Naive thymus-derived CD4-positive, alpha-beta T cell (primary cell): ENCODE data around the gene PGBD2. TPM values are rescaled to one million over a fixed set of nuclear protein-coding genes. Genes with fewer than 3 reads are reported as not detected.
A peak's percentile ranks its signal among the peaks of the same experiment; 100 is the strongest.
"Not testable (repeated sequence)": the region's sequence is repeated elsewhere in the genome, so short reads cannot be mapped to it uniquely, and the experiment has no call there.

Source experiments
- ATAC-seq: fragments of 150-1000 bp; cut with Tn5 transposase; 2 replicates; pipeline ENCODE4 v1.10.0; 2021; ENCODE audit warnings: mild to moderate bottlenecking, moderate library complexity
- CTCF ChIA-PET: fragments of 350-600 bp; sonication (Branson Sonifier 250); formaldehyde crosslinking; loops from one replicate; lab custom pipeline; 2021; ENCODE audit warnings: antibody characterized with exemption; lab: Charles Lee
- POLR2A ChIA-PET: fragments of 350-600 bp; sonication (Branson Sonifier 250); formaldehyde crosslinking; loops from one replicate; lab custom pipeline; 2021; ENCODE audit warnings: antibody characterized with exemption, inconsistent platforms; lab: Charles Lee
- DNase-seq, 9 donors: peaks; one replicate each; pipeline versions ENCODE4 v3.0.0 to v3.0.0-alpha.2; 2020 to 2022; ENCODE audit warnings: mixed read lengths in 1 of 9
- H3K27ac ChIP-seq: one replicate; pipeline ENCODE4 v1.7.0; 2013; ENCODE audit warnings: mild to moderate bottlenecking, low read depth, low read length, moderate library complexity
- H3K27me3 ChIP-seq, 2 donors: one replicate each; pipeline ENCODE4 v1.7.0; 2013; ENCODE audit warnings: low read length in 2 of 2, mild to moderate bottlenecking in 2 of 2, moderate library complexity in 2 of 2; ENCODE audit not compliant: control insufficient read depth in 2 of 2, insufficient read depth in 2 of 2
- H3K36me3 ChIP-seq, 3 experiments: 1 replicate in 2 of 3; 2 replicates in 1 of 3; pipeline ENCODE4 v1.7.0; 2013; ENCODE audit warnings: low read length in 3 of 3, mild to moderate bottlenecking in 3 of 3, moderate library complexity in 1 of 3; ENCODE audit not compliant: insufficient read depth in 3 of 3, control insufficient read depth in 2 of 3
- H3K4me1 ChIP-seq, 2 donors: one replicate each; pipeline ENCODE4 v1.7.0; 2013; ENCODE audit warnings: low read length in 2 of 2, mild to moderate bottlenecking in 2 of 2, moderate library complexity in 1 of 2; ENCODE audit not compliant: control insufficient read depth in 2 of 2, insufficient read depth in 2 of 2
- H3K4me3 ChIP-seq: 2 replicates; pipeline ENCODE4 v1.7.0; 2013; ENCODE audit warnings: mild to moderate bottlenecking, low read length
- H3K9me3 ChIP-seq, 3 experiments: 1 replicate in 2 of 3; 2 replicates in 1 of 3; pipeline ENCODE4 v1.7.0; 2013; ENCODE audit warnings: low read length in 3 of 3; ENCODE audit not compliant: control insufficient read depth in 2 of 3
- H3K27ac Mint-ChIP-seq, 9 donors: one replicate each; pipeline ENCODE4 v1.8.0; 2020 to 2022; ENCODE audit warnings: mixed read lengths in 9 of 9, mild to moderate bottlenecking in 8 of 9, moderate library complexity in 5 of 9, inconsistent platforms in 2 of 9
- H3K27me3 Mint-ChIP-seq, 5 donors: one replicate each; pipeline ENCODE4 v1.8.0; 2021 to 2022; ENCODE audit warnings: mixed read lengths in 5 of 5, mild to moderate bottlenecking in 1 of 5
- H3K36me3 Mint-ChIP-seq, 5 donors: one replicate each; pipeline ENCODE4 v1.8.0; 2020 to 2022; ENCODE audit warnings: mixed read lengths in 5 of 5, mild to moderate bottlenecking in 3 of 5, inconsistent platforms in 1 of 5
- H3K4me1 Mint-ChIP-seq, 7 donors: one replicate each; pipeline ENCODE4 v1.8.0; 2020 to 2022; ENCODE audit warnings: mixed read lengths in 7 of 7, mild to moderate bottlenecking in 3 of 7, inconsistent platforms in 1 of 7
- H3K4me3 Mint-ChIP-seq, 10 donors: one replicate each; pipeline ENCODE4 v1.8.0; 2020 to 2022; ENCODE audit warnings: mild to moderate bottlenecking in 10 of 10, mixed read lengths in 10 of 10, moderate library complexity in 6 of 10, inconsistent platforms in 2 of 10
- H3K9me3 Mint-ChIP-seq, 11 donors: one replicate each; pipeline ENCODE4 v1.8.0; 2020 to 2022; ENCODE audit warnings: mixed read lengths in 11 of 11, mild to moderate bottlenecking in 4 of 11, inconsistent platforms in 1 of 11, moderate library complexity in 1 of 11
- intact Hi-C, 2 donors: fragments of 100-400 bp; cut with micrococcal nuclease; formaldehyde crosslinking; loops; one replicate each; pipeline ENCODE4 v1.15.1; 2023
- polyA plus RNA-seq, 2 donors: library from polyadenylated mRNA; unstranded; fragments of 300-500 nt; fragmentation: Illumina TruSeq; gene quantifications; one replicate each; pipeline ENCODE4 v1.2.3, GENCODE V29; 2021
- total RNA-seq, 6 experiments: library from RNA in 5 of 6; stranded (reverse) in 5 of 6; gene quantifications; 1 replicate in 5 of 6; 2 replicates in 1 of 6; pipeline ENCODE4 v1.2.3 and lab custom pipeline; 2021 to 2026

The PGBD2 gene
- total and polyA plus RNA-seq, 7 experiments from 2014 or later = 2.9 to 19.0 (median 7.6) TPM

- H3K36me3 Mint-ChIP-seq, H3K4me3 Mint-ChIP-seq, H3K4me3 ChIP-seq, POLR2A ChIA-PET, intact Hi-C loops, H3K4me1 Mint-ChIP-seq, ATAC-seq, H3K27me3 ChIP-seq, H3K27ac ChIP-seq, H3K36me3 ChIP-seq, H3K27me3 Mint-ChIP-seq, CTCF ChIA-PET, H3K9me3 Mint-ChIP-seq, H3K4me1 ChIP-seq, H3K9me3 ChIP-seq, H3K27ac Mint-ChIP-seq: not testable (repeated sequence)
- peak in 2 of 9 donors; percentile 6 to 52 for DNase-seq
Observed at GRCh38 chr1:248945000-248945423, 39.0 kb downstream of the PGBD2 start.

GRCh38 chr1:248945453-248945852 is 39.4 kb downstream of the PGBD2 start:
- H3K36me3 Mint-ChIP-seq, intact Hi-C loops, H3K27me3 Mint-ChIP-seq, H3K4me1 Mint-ChIP-seq, H3K27ac Mint-ChIP-seq, H3K9me3 Mint-ChIP-seq, H3K4me3 Mint-ChIP-seq, H3K27ac ChIP-seq, CTCF ChIA-PET, H3K27me3 ChIP-seq, H3K4me1 ChIP-seq, H3K9me3 ChIP-seq, H3K4me3 ChIP-seq, ATAC-seq, POLR2A ChIA-PET, H3K36me3 ChIP-seq: not testable (repeated sequence)
- peak in 1 of 9 donors; percentile 30 for DNase-seq

GRCh38 chr1:248945856-248946416 is 39.9 kb downstream of the PGBD2 start:
- H3K27ac Mint-ChIP-seq, H3K27me3 ChIP-seq, H3K36me3 Mint-ChIP-seq, POLR2A ChIA-PET, H3K4me3 Mint-ChIP-seq, H3K4me1 Mint-ChIP-seq, DNase-seq, H3K27ac ChIP-seq, H3K9me3 ChIP-seq, ATAC-seq, H3K36me3 ChIP-seq, H3K4me3 ChIP-seq, H3K27me3 Mint-ChIP-seq, H3K9me3 Mint-ChIP-seq, intact Hi-C loops, CTCF ChIA-PET, H3K4me1 ChIP-seq: not testable (repeated sequence)

Other genes starting within 250 kb of the PGBD2 start
- gene OR14I1, start 203.5 kb upstream of the PGBD2 start, total RNA-seq = not detected
- not detected for gene OR14I1, start 203.5 kb upstream of the PGBD2 start, polyA plus RNA-seq
- gene LYPD8, start 150.5 kb upstream of the PGBD2 start, total RNA-seq = not detected
- gene LYPD8, start 150.5 kb upstream of the PGBD2 start, polyA plus RNA-seq = not detected
- gene SH3BP5L, start 80.3 kb upstream of the PGBD2 start, total RNA-seq = 10 to 100 TPM; 22.5 to 51.1 (median 33.3) TPM
- 1 to 10 TPM; 4.4 to 7.3 TPM for gene SH3BP5L, start 80.3 kb upstream of the PGBD2 start, polyA plus RNA-seq
- 10 to 100 TPM; 28.7 to 49.8 (median 42.7) TPM for gene ZNF672, start 68.0 kb upstream of the PGBD2 start, total RNA-seq
- gene ZNF672, start 68.0 kb upstream of the PGBD2 start, polyA plus RNA-seq = 10 to 100 TPM; 16.6 to 33.7 TPM
- gene ZNF692, start 47.1 kb upstream of the PGBD2 start, total RNA-seq = 10 to 100 TPM; 44.5 to 87.5 (median 68.0) TPM
- 10 to 100 TPM in 1 of 2 donors, 1 to 10 TPM in 1; 7.6 to 13.7 TPM for gene ZNF692, start 47.1 kb upstream of the PGBD2 start, polyA plus RNA-seq